ENCODE results near the gene PTPRK.

Gene PTPRK

DNA sequence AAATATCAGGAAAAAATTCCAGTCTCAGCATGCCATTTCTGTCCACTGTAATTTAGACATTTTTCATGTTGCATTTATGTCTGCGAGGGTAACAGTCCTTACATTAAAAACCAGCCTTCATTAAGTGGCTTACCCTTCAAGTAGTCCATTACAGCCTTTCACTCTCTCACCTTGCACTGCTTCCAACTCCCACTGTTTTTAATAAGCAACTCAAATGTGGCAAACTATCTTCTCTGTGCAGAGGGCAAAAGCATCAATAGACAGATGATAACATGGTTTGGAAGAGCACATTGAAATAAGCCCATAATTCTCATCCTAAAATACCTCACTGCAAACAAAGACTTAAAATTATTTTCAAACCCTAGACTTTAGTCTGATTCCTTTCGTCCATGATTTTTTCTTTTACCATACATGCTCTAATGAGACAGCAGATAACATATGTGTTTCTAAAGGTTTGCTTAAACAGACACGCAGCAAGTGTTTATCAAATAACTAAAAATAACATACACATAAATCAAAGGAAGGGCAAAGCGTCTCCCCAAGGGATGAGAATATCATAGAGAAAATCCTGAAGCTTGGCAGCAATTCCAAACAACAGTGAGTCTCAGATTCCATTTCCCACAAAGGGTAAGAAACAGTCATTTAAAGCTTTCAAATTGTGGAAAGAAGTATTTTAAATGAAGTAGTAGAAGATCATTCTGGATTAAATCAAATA lies 130.4 kb downstream of the PTPRK start:
- DNase-seq (ENCODE audit: low spot score): no peak

GRCh38 chr6:128388380-128388779 lies 132.0 kb downstream of the PTPRK start:
- no peak for DNase-seq (ENCODE audit: low spot score)

DNA sequence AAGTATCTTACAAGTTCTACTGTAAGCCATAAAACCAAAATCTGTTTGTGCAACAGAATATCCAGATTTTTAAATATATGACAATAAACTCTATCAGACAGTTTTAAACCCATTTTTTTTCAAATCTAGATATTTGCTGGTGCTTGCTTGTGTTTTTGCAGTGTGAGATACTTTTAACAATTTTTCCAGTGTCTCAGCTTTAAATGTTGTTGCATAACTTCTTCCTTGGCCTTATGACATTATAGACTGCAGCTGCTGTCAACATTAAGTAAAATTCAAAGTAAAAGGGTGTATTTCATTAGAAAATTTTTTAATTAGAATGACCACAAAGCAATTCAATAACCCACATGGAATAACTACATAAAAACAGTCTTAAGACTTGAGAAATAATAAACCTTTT lies 139.5 kb downstream of the PTPRK start:
- no peak for DNase-seq (ENCODE audit: low spot score)

DNA sequence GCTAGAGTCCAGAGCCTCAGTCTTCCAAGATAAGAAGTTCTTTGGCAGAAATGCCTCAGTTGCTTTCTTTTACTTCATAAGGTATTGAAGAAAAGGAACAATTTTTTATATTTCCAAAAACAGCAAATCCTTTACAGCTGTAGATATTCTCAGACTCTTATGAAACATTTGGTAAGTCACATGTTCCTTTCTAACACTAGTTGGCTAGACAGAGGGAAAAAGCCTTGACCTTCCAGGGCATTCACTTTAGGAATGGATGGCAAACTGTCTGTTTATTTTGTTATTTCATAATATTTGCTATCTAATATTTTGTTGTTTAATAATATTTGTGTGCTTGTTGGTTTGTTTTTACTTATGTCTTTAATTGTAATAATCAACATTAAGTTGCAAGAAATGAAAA lies 140.8 kb downstream of the PTPRK start:
- no peak for DNase-seq (ENCODE audit: low spot score)

DNA sequence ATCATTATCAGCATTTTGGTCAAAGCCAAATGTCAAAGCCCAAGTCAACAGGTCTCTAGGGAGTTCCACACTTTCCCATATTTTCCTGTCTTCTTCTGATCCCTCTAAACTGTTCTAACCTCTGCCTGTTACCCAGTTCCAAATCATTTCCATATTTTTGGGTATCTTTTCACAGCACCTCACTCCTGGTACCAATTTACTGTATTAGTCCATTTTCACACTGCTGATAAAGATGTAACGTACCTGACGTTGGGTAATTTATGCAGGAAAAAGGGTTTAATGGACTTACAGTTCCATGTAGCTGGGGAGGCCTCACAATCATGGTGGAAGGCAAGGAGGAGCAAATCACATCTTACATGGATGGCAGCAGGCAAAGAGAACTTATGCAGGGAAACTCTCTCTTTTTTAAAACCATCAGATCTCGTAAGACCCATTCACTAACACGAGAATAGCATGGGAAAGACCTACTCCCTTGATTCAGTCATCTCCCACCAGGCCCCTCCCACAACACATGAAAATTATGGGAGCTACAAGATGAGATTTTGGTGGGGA lies 143.4 kb downstream of the PTPRK start:
- DNase-seq (ENCODE audit: low spot score): no peak

GRCh38 chr6:128371136-128371535 lies 149.3 kb downstream of the PTPRK start:
- no peak for DNase-seq (ENCODE audit: low spot score)

GRCh38 chr6:128370072-128370471 lies 150.3 kb downstream of the PTPRK start:
- no peak for DNase-seq (ENCODE audit: low spot score)

DNA sequence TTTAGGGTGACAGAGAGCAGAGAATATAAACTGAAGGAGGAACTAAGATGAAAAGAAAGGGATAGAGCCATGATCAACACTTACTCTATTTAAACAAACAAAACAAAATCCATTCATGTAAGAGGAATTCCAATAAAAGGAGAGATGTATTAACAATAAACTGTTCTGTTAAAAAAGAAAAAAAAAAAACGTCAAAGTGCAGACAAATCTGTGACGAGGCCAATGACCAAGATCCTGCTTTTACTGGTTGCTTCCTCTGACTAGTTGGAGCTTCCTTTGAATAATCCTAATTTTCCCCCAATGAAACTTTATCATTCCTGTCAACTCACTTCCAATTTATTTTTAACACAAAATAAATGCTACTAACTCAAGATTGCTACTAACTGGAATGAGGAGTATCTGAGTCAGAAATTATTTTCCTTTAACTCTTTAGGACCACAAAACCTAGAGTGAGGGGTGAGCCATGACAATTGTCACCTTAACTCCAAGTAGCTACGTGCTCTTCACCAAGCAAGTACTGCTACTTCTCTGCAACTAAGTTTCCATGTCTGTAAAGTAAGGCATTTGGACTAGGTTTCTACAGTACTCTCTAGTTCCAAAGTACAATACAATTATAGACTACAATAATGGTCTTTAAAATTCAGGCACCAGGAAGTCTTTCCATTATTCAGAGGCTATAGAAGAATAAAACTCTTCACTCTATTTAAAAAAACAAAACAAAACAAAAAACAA lies 152.0 kb downstream of the PTPRK start:
- DNase-seq (ENCODE audit: low spot score): no peak

GRCh38 chr6:128367437-128367836 lies 153.0 kb downstream of the PTPRK start:
- DNase-seq (ENCODE audit: low spot score): no peak

DNA sequence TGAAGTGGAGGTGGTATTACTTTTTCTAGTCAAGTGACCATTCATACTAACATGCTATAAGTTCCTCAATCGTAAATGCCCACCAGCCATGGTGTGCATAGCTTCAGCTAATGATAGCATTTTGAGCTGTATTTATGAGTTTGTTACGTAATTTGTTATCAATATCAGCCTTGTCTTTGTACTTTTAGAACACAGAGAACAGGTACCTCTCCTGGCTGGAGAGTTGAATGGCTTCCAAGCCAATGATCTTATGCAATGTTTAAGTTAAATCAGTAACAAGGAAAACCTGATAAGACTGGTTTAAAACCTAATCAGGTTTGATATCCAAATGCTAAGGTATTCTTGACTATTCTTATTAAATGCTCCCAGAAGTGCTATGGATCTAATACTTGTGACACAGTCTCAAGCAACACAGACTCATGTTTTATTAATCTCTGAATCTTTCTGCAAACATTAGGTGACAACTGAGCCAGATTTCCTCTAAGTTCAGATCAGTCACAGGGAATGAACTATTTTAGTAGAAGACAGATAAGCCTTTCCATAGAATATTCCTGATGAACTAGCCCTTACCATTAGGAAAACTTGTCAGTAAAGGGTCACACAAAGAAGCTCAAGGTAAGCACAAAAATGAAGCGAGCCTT lies 154.8 kb downstream of the PTPRK start:
- DNase-seq (ENCODE audit: low spot score): no peak

DNA sequence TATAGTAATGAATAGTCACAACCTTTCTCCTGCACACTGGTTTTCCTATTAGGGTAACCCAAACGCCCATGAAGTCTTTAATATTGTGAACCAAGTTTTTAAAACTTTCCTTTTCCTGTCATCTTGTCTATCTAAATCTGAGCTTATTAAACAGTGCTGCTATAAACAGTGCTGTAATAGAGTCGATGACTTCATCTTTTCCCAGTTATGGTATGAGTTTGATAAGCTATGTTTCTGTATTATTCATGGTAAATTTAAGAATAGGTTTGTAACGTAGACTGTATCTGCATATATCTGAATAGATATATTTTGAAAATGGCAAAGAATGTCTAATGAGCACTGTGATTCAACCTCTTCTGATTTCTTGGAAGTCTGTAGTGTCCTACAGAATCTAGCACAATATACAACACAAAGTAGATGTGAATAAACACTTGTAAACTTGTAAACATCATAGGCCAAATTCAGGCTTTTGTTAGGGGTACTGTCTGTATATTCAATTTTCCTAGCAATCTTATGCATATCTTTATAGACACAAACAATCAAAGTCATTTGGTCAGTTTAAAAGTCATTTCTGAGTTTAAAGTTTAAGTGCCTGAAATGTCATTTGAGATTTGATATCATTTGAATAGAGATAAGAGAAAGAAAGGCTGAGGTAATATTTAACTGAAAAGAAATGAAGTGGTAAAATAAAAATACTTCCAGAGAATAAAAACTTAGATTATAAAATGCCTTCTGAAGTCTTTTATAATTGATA lies 155.5 kb downstream of the PTPRK start:
- no peak for DNase-seq (ENCODE audit: low spot score)

GRCh38 chr6:128363020-128363813 lies 157.2 kb downstream of the PTPRK start:
- DNase-seq (ENCODE audit: low spot score): no peak

- no peak for DNase-seq (ENCODE audit: low spot score)
These were observed 159.0 kb downstream of the PTPRK start for GRCh38 chr6:128361378-128361777.

GRCh38 chr6:128358244-128358776 lies 162.1 kb downstream of the PTPRK start:
- no peak for DNase-seq (ENCODE audit: low spot score)

GRCh38 chr6:128357392-128358130 lies 162.8 kb downstream of the PTPRK start:
- no peak for DNase-seq (ENCODE audit: low spot score)

DNA sequence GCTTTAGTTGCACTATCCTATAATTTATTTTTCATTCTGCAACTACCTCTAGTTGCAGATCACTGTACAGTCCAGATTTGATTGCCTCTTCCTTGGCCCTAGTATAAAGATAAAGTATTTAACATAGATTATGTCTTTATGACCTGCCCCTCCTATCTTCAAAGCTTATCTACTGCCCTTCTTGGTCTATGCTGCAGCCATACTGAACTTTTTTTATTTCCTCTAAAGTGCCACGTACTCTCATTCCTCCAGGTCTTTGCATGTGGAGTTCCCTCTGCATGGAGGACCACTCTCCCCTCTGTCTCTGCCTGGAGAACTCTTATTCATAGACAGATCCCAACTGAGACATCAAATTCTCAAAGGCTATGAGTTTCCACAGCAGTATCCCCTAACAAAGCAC lies 168.0 kb downstream of the PTPRK start:
- DNase-seq (ENCODE audit: low spot score): no peak

- no peak for DNase-seq (ENCODE audit: low spot score)
These were observed 169.2 kb downstream of the PTPRK start for GRCh38 chr6:128351255-128351514.

DNA sequence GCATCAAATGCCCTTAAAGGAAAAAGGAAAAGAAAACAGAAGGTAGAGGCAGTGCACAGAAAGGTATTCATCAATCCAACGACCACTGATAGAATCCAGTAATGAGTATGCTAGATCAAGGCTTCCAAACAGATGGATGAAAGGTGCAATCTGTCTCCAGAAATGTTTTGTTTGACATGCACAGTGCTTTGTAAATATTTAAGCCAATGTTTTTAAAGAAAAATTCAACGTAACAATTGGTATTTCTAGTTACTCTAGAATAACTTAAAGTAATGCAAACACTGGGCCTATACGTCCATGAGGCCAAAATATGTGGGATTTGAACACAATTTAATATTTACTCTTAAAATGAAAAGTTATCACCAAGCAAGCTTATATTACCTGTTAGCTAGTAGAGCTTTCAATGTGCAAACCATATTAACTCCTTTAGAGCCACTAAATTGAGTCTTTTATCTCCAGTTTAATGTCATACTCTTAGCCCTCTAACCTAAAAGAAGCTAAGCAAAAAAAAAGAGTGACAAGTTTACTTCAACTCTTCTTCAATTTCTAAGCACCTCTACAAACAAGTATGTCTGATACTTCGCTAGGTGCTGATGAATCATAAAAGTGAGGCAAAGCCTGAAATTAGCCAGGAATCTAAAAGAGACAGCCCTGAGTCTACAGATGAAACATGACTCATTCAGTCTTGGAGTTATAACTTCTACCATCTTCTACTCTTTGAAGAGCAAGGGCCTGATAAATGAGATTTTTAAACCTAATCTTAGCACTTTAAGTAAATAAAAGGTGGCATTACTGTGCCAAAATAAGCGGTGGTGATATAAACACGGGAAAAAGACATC lies 169.8 kb downstream of the PTPRK start:
- no peak for DNase-seq (ENCODE audit: low spot score)

DNA sequence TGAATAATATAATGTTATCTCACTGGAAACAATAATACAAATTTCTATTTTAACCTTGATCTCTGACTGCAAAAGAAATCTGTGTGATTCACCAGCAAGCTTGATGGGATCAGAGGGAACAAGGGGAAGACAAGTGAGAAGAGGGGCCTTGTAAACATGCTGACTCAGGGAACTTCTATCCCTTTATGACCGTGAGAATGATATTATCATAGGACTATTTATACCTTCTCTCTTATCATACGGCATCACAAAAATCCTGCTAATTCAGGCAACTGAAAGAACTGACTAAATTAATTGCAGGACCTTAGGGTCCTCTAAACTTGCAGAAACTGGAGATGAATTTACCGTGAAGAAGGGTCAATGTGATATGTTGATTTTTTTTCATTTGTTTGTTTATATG lies 173.3 kb downstream of the PTPRK start:
- DNase-seq (ENCODE audit: low spot score): no peak

GRCh38 chr6:128346569-128346968 lies 173.8 kb downstream of the PTPRK start:
- DNase-seq (ENCODE audit: low spot score): no peak

Data from HuH-7.5 (cell line).